HepG2 (cell line): ENCODE data around the gene TRIM25. TPM values are rescaled to one million over a fixed set of nuclear protein-coding genes. Genes with fewer than 3 reads are reported as not detected.

ENCODE experiments used
- CBX5 ChIP-seq: sonication (generic); formaldehyde crosslinking; IDR thresholded peaks from 2 replicates; pipeline ENCODE4 v1.4.0; 2020; ENCODE audit warnings: missing genetic modification reagents, borderline replicate concordance
- CERS6 ChIP-seq: sonication (generic); formaldehyde crosslinking; IDR thresholded peaks from 2 replicates; pipeline ENCODE4 v1.5.0; 2020; ENCODE audit warnings: missing genetic modification reagents
- FUBP1 ChIP-seq: sonication (generic); formaldehyde crosslinking; IDR thresholded peaks from 2 replicates; pipeline ENCODE4 v1.5.1; 2020; ENCODE audit warnings: missing genetic modification reagents, mild to moderate bottlenecking, borderline replicate concordance
- GZF1 ChIP-seq: sonication (generic); formaldehyde crosslinking; IDR thresholded peaks from 2 replicates; pipeline ENCODE4 v1.5.1; 2020; ENCODE audit warnings: mild to moderate bottlenecking, missing genetic modification reagents
- HMGXB3 ChIP-seq: sonication (generic); formaldehyde crosslinking; IDR thresholded peaks from 2 replicates; pipeline ENCODE4 v1.4.0; 2020; ENCODE audit warnings: missing genetic modification reagents, borderline replicate concordance
- TBL1XR1 ChIP-seq: fragments of 150-350 bp; IDR thresholded peaks from 2 replicates; pipeline ENCODE4 v1.6.1; 2014; ENCODE audit warnings: borderline replicate concordance, low read length; ENCODE audit not compliant: partially characterized antibody
- TFAP4 ChIP-seq: sonication (generic); IDR thresholded peaks from 2 replicates; pipeline ENCODE4 v1.6.1; 2016; ENCODE audit warnings: low read depth, borderline replicate concordance
- ZBTB14 ChIP-seq: sonication (generic); formaldehyde crosslinking; IDR thresholded peaks from 2 replicates; pipeline ENCODE4 v1.4.0; 2020; ENCODE audit warnings: missing genetic modification reagents
- ZHX2 ChIP-seq, 2 experiments: sonication (generic) in 1 of 2; formaldehyde crosslinking in 1 of 2; IDR thresholded peaks; 2 replicates each; pipeline versions ENCODE4 v1.6.1 to v1.9.0; 2014 to 2022; ENCODE audit warnings: antibody characterized with exemption in 1 of 2, borderline replicate concordance in 1 of 2, inconsistent platforms in 1 of 2, low read depth in 1 of 2, missing genetic modification reagents in 1 of 2
- ZNF576 ChIP-seq: sonication (generic); formaldehyde crosslinking; IDR thresholded peaks from 2 replicates; pipeline ENCODE4 v1.4.0; 2020; ENCODE audit warnings: mild to moderate bottlenecking, missing genetic modification reagents
- polyA plus RNA-seq, 8 experiments: library from polyadenylated mRNA; depleted of rRNA in 3 of 8; stranded (reverse) in 7 of 8; unstranded in 1 of 8; fragments of >200 nt; fragmentation: Illumina TruSeq in 4 of 8; extraction: Trizol in 4 of 8; gene quantifications; 2 replicates each; pipeline versions ENCODE4 v1.2.1 to v1.2.3, GENCODE V29; 2011 to 2016; ENCODE audit warnings: low read depth in 4 of 8, missing spikeins in 1 of 8, mixed read lengths in 1 of 8; ENCODE audit not compliant: insufficient read depth in 1 of 8
- total RNA-seq, 5 experiments: library from RNA; depleted of rRNA; stranded (reverse); fragments of >200 nt; fragmentation: Illumina TruSeq; extraction: Trizol; gene quantifications; 2 replicates each; pipeline ENCODE4 v1.2.3, GENCODE V29; 2016; ENCODE audit warnings: low read depth in 1 of 5

Gene TRIM25
- total and polyA plus RNA-seq, 2 of the 13 experiments (the other 11 are each of a cell fraction or from before 2014, with no cell fraction given), result 30.8 to 42.2 TPM

GRCh38 chr17:56909742-56910508 lies 3.9 kb downstream of the TRIM25 start (continued):
- TF ChIP-seq HMGXB3 (CRISPR knock-in tag), result no peak
- TF ChIP-seq CERS6 (CRISPR knock-in tag), result no peak
- no peak for TF ChIP-seq ZBTB14
- no peak for TF ChIP-seq GZF1
- TF ChIP-seq FUBP1, result no peak
- no peak for TF ChIP-seq ZNF576
- TF ChIP-seq TFAP4, result peak; percentile 8; the same call in 1 of the 2 replicates
- TF ChIP-seq TBL1XR1, result peak; percentile 19
- TF ChIP-seq ZHX2 (IDR thresholded peaks at IDR 0.05; ENCODE audit: low read depth), result no peak
- no peak for TF ChIP-seq ZHX2 (CRISPR knock-in tag; IDR thresholded peaks at IDR 0.05; ENCODE audit: borderline replicate concordance)
- TF ChIP-seq CBX5 (CRISPR knock-in tag), result no peak
